HEK293 (cell line): ENCODE data around the gene CFP.

Source experiments
- CTCF ChIA-PET: fragments of 350-600 bp; formaldehyde crosslinking; extraction: SDS; loops from one replicate; lab custom pipeline; 2021; ENCODE audit warnings: antibody characterized with exemption; lab: Yijun Ruan, JAX
- POLR2A ChIA-PET: fragments of 300-600 bp; formaldehyde crosslinking; extraction: SDS; loops from one replicate; lab custom pipeline; 2020; ENCODE audit warnings: antibody characterized with exemption, inconsistent platforms; lab: Yijun Ruan, JAX
- H3K27ac ChIP-seq: fragments of 200-500 bp; sonication (Bioruptor generic); 2 replicates; pipeline ENCODE4 v1.5.1; 2014; ENCODE audit warnings: low read depth, low read length, control low read depth, inconsistent platforms; ENCODE audit errors: extremely low read depth
- H3K36me3 ChIP-seq, 2 experiments: fragments of 200-500 bp in 1 of 2; sonication (Bioruptor generic) in 1 of 2; 1 replicate in 1 of 2; 2 replicates in 1 of 2; pipeline ENCODE4 v1.5.1; 2014 to 2017; ENCODE audit warnings: inconsistent platforms in 2 of 2, low read length in 2 of 2; ENCODE audit not compliant: control insufficient read depth in 2 of 2, insufficient read depth in 1 of 2
- H3K4me1 ChIP-seq: fragments of 200-500 bp; sonication (Bioruptor generic); 2 replicates; pipeline ENCODE4 v1.5.1; 2014; ENCODE audit warnings: mild to moderate bottlenecking, low read length, inconsistent platforms; ENCODE audit not compliant: control insufficient read depth, insufficient read depth
- H3K4me3 ChIP-seq: 2 replicates; pipeline ENCODE4 v1.5.1; 2011; ENCODE audit warnings: low read depth, mild to moderate bottlenecking, control low read depth, low read length, moderate library complexity
- H3K9me3 ChIP-seq: fragments of 200-500 bp; sonication (Bioruptor generic); 2 replicates; pipeline ENCODE4 v1.5.1; 2014; ENCODE audit warnings: low read depth, low read length, inconsistent platforms; ENCODE audit not compliant: control insufficient read depth, insufficient read depth
- BCL11A ChIP-seq: fragments of 450-650 bp; formaldehyde crosslinking; IDR thresholded peaks from 2 replicates; pipeline ENCODE4 v1.5.1; 2016; ENCODE audit warnings: low read depth, missing biosample characterization, missing genetic modification characterization
- EGR2 ChIP-seq: fragments of 450-650 bp; formaldehyde crosslinking; IDR thresholded peaks from 2 replicates; pipeline ENCODE4 v1.5.1; 2016; ENCODE audit warnings: low read depth, missing biosample characterization, missing genetic modification characterization
- GLIS2 ChIP-seq: fragments of 450-650 bp; formaldehyde crosslinking; IDR thresholded peaks from 2 replicates; pipeline ENCODE4 v1.5.1; 2016; ENCODE audit warnings: missing biosample characterization, missing genetic modification characterization
- HOXD13 ChIP-seq: sonication (generic); formaldehyde crosslinking; IDR thresholded peaks from 2 replicates; pipeline ENCODE4 v1.8.0; 2022; ENCODE audit warnings: missing genetic modification reagents, borderline replicate concordance
- IKZF3 ChIP-seq: fragments of 450-650 bp; IDR thresholded peaks from 2 replicates; pipeline ENCODE4 v1.5.0; 2018; ENCODE audit warnings: missing biosample characterization, mild to moderate bottlenecking, missing genetic modification characterization, moderate library complexity
- ZNF114 ChIP-seq: fragments of 450-650 bp; formaldehyde crosslinking; IDR thresholded peaks from 2 replicates; pipeline ENCODE4 v1.5.0; 2017; ENCODE audit warnings: missing biosample characterization, missing genetic modification characterization
- ZNF146 ChIP-seq: fragments of 450-650 bp; formaldehyde crosslinking; IDR thresholded peaks from 2 replicates; pipeline ENCODE4 v1.5.1; 2016; ENCODE audit warnings: missing biosample characterization, missing genetic modification characterization
- ZNF211 ChIP-seq: fragments of 450-650 bp; formaldehyde crosslinking; IDR thresholded peaks from 2 replicates; pipeline ENCODE4 v1.5.1; 2016; ENCODE audit warnings: low read depth, missing biosample characterization, missing genetic modification characterization
- ZNF214 ChIP-seq: fragments of 450-650 bp; formaldehyde crosslinking; IDR thresholded peaks from 2 replicates; pipeline ENCODE4 v1.5.1; 2017; ENCODE audit warnings: missing biosample characterization, mild to moderate bottlenecking, missing genetic modification characterization, borderline replicate concordance
- ZNF248 ChIP-seq: fragments of 450-650 bp; formaldehyde crosslinking; IDR thresholded peaks from 2 replicates; pipeline ENCODE4 v1.5.1; 2017; ENCODE audit warnings: missing biosample characterization, missing genetic modification characterization
- ZNF274 ChIP-seq, 2 experiments: fragments of 200-500 bp in 1 of 2; fragments of 450-650 bp in 1 of 2; sonication (Bioruptor generic) in 1 of 2; formaldehyde crosslinking in 1 of 2; IDR thresholded peaks; 2 replicates each; pipeline versions ENCODE4 v1.5.1 to v1.6.1; 2014 to 2016; ENCODE audit warnings: borderline replicate concordance in 1 of 2, inconsistent platforms in 1 of 2, low read length in 1 of 2, missing biosample characterization in 1 of 2, missing genetic modification characterization in 1 of 2
- ZNF292 ChIP-seq: fragments of 450-650 bp; formaldehyde crosslinking; IDR thresholded peaks from 2 replicates; pipeline ENCODE4 v1.5.1; 2016; ENCODE audit warnings: low read depth, missing biosample characterization, missing genetic modification characterization, borderline replicate concordance
- ZNF354C ChIP-seq: fragments of 450-650 bp; formaldehyde crosslinking; IDR thresholded peaks from 2 replicates; pipeline ENCODE4 v1.5.1; 2016; ENCODE audit warnings: missing biosample characterization, missing genetic modification characterization, low read depth, borderline replicate concordance
- ZNF501 ChIP-seq: fragments of 450-650 bp; formaldehyde crosslinking; IDR thresholded peaks from 2 replicates; pipeline ENCODE4 v1.5.1; 2016; ENCODE audit warnings: missing biosample characterization, missing genetic modification characterization
- ZNF548 ChIP-seq: fragments of 450-650 bp; formaldehyde crosslinking; IDR thresholded peaks from 2 replicates; pipeline ENCODE4 v1.5.1; 2016; ENCODE audit warnings: missing biosample characterization, missing genetic modification characterization
- ZNF549 ChIP-seq: fragments of 450-650 bp; IDR thresholded peaks from 2 replicates; pipeline ENCODE4 v1.5.1; 2018; ENCODE audit warnings: missing biosample characterization, missing genetic modification characterization, mild to moderate bottlenecking, inconsistent platforms, moderate library complexity
- ZNF555 ChIP-seq: fragments of 450-650 bp; formaldehyde crosslinking; conservative IDR thresholded peaks from 2 replicates; pipeline ENCODE4 v1.5.1; 2017; ENCODE audit warnings: missing biosample characterization, mild to moderate bottlenecking, missing genetic modification characterization, inconsistent platforms
- ZNF571 ChIP-seq: fragments of 450-650 bp; formaldehyde crosslinking; IDR thresholded peaks from 2 replicates; pipeline ENCODE4 v1.5.0; 2017; ENCODE audit warnings: missing biosample characterization, missing genetic modification characterization
- ZNF768 ChIP-seq: fragments of 450-650 bp; formaldehyde crosslinking; IDR thresholded peaks from 2 replicates; pipeline ENCODE4 v1.5.1; 2018; ENCODE audit warnings: missing biosample characterization, mild to moderate bottlenecking, missing genetic modification characterization
- ZSCAN16 ChIP-seq: fragments of 450-650 bp; formaldehyde crosslinking; IDR thresholded peaks from 2 replicates; pipeline ENCODE4 v1.5.1; 2016; ENCODE audit warnings: missing biosample characterization, missing genetic modification characterization
- TF ChIP-seq, protein P1 (sequence below): fragments of 450-650 bp; formaldehyde crosslinking; IDR thresholded peaks from 2 replicates; pipeline ENCODE4 v1.5.1; 2016; ENCODE audit warnings: missing biosample characterization, missing genetic modification characterization
- TF ChIP-seq, protein P2 (sequence below): fragments of 450-650 bp; formaldehyde crosslinking; IDR thresholded peaks from 2 replicates; pipeline ENCODE4 v1.5.1; 2016; ENCODE audit warnings: missing biosample characterization, missing genetic modification characterization, borderline replicate concordance
- TF ChIP-seq, protein P3 (sequence below): fragments of 450-650 bp; formaldehyde crosslinking; IDR thresholded peaks from 2 replicates; pipeline ENCODE4 v1.5.1; 2017; ENCODE audit warnings: missing biosample characterization, mild to moderate bottlenecking, missing genetic modification characterization, moderate library complexity
- TF ChIP-seq, protein P4 (sequence below): fragments of 450-650 bp; formaldehyde crosslinking; IDR thresholded peaks from 2 replicates; pipeline ENCODE4 v1.5.1; 2016; ENCODE audit warnings: missing biosample characterization, missing genetic modification characterization

The CFP gene

DNA sequence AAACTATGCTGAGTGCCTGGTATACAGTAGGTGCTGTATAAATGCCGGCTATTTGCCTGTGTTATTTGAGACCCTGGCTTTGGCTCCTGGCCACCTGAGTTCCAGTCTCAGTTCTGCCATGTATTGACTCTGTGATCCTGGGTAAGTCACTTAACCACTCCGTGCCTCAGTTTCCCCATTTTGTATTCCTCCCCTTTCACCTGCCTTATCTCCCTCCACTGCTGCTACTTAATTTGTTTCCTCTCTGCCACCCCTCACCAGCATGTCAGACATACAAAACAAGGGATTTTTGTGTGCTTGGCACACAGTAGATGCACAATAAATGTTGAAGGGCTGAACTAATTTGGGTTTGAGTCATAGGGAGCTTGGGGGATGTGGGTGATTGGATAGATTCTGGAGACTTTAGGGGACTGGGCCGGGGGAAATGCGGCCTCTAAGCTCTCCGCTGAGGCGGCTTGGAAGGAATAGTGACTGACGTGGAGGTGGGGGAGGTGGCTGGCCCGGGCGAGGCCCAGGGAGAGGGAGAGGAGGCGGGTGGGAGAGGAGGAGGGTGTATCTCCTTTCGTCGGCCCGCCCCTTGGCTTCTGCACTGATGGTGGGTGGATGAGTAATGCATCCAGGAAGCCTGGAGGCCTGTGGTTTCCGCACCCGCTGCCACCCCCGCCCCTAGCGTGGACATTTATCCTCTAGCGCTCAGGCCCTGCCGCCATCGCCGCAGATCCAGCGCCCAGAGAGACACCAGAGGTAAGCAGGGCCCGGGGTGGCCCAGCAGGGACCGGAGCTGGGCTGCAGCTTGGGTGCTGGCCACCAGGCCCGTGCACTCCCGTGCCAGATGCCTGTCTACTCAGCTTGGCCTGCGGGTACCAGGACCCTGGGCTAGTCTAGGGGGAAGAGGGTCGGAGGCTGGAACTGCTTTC, 47.7 kb downstream of the CFP start, which contains the start of gene TIMP1:
Gene TIMP1, plus strand, starts transcription at position 706 of the 917 bp plus-strand sequence. CDS start 980 bp downstream, outside the sequence.
- H3K4me1 ChIP-seq = no peaks in the 10 kb centered on the region; the same call in 1 of the 2 replicates
- peak within 1 kb of the TSS; percentile 66 for H3K4me3 ChIP-seq
- CTCF ChIA-PET = interaction anchor here (0.6 to 1.4 kb wide), 6 partner anchors 14 to 665 kb away, joined by 3 to 6 read pairs (median 3); no protein-coding TSS in a partner anchor
- POLR2A ChIA-PET = interaction anchor here (0.7 to 1.1 kb wide), 4 partner anchors 9 to 909 kb away, joined by 3 to 4 read pairs (median 3); partner anchors contain the start of gene ELK1
- no peaks in the 10 kb centered on the region for H3K9me3 ChIP-seq
- H3K27ac ChIP-seq = peak within 1 kb of the TSS; percentile 49; the same call in 1 of the 2 replicates
- peaks cover 0 to 33% of the 10 kb centered on the region in 2 experiments; a peak in 1 of 3 replicates for H3K36me3 ChIP-seq
- no peak for TF ChIP-seq ZNF211 (tag by site-specific recombination)
- TF ChIP-seq, protein P1, sequence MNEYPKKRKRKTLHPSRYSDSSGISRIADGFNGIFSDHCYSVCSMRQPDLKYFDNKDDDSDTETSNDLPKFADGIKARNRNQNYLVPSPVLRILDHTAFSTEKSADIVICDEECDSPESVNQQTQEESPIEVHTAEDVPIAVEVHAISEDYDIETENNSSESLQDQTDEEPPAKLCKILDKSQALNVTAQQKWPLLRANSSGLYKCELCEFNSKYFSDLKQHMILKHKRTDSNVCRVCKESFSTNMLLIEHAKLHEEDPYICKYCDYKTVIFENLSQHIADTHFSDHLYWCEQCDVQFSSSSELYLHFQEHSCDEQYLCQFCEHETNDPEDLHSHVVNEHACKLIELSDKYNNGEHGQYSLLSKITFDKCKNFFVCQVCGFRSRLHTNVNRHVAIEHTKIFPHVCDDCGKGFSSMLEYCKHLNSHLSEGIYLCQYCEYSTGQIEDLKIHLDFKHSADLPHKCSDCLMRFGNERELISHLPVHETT (tag by site-specific recombination) = no peak
- no peak for TF ChIP-seq ZNF555 (tag by site-specific recombination)
- TF ChIP-seq GLIS2 (tag by site-specific recombination) = peak; percentile 87
- TF ChIP-seq ZSCAN16 = no peak
- no peak for TF ChIP-seq HOXD13 (CRISPR knock-in tag)
- TF ChIP-seq, protein P2, sequence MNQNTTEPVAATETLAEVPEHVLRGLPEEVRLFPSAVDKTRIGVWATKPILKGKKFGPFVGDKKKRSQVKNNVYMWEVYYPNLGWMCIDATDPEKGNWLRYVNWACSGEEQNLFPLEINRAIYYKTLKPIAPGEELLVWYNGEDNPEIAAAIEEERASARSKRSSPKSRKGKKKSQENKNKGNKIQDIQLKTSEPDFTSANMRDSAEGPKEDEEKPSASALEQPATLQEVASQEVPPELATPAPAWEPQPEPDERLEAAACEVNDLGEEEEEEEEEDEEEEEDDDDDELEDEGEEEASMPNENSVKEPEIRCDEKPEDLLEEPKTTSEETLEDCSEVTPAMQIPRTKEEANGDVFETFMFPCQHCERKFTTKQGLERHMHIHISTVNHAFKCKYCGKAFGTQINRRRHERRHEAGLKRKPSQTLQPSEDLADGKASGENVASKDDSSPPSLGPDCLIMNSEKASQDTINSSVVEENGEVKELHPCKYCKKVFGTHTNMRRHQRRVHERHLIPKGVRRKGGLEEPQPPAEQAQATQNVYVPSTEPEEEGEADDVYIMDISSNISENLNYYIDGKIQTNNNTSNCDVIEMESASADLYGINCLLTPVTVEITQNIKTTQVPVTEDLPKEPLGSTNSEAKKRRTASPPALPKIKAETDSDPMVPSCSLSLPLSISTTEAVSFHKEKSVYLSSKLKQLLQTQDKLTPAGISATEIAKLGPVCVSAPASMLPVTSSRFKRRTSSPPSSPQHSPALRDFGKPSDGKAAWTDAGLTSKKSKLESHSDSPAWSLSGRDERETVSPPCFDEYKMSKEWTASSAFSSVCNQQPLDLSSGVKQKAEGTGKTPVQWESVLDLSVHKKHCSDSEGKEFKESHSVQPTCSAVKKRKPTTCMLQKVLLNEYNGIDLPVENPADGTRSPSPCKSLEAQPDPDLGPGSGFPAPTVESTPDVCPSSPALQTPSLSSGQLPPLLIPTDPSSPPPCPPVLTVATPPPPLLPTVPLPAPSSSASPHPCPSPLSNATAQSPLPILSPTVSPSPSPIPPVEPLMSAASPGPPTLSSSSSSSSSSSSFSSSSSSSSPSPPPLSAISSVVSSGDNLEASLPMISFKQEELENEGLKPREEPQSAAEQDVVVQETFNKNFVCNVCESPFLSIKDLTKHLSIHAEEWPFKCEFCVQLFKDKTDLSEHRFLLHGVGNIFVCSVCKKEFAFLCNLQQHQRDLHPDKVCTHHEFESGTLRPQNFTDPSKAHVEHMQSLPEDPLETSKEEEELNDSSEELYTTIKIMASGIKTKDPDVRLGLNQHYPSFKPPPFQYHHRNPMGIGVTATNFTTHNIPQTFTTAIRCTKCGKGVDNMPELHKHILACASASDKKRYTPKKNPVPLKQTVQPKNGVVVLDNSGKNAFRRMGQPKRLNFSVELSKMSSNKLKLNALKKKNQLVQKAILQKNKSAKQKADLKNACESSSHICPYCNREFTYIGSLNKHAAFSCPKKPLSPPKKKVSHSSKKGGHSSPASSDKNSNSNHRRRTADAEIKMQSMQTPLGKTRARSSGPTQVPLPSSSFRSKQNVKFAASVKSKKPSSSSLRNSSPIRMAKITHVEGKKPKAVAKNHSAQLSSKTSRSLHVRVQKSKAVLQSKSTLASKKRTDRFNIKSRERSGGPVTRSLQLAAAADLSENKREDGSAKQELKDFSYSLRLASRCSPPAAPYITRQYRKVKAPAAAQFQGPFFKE (tag by site-specific recombination) = no peak
- TF ChIP-seq ZNF354C = no peak
- no peak for TF ChIP-seq ZNF146 (tag by site-specific recombination)
- TF ChIP-seq, protein P3, sequence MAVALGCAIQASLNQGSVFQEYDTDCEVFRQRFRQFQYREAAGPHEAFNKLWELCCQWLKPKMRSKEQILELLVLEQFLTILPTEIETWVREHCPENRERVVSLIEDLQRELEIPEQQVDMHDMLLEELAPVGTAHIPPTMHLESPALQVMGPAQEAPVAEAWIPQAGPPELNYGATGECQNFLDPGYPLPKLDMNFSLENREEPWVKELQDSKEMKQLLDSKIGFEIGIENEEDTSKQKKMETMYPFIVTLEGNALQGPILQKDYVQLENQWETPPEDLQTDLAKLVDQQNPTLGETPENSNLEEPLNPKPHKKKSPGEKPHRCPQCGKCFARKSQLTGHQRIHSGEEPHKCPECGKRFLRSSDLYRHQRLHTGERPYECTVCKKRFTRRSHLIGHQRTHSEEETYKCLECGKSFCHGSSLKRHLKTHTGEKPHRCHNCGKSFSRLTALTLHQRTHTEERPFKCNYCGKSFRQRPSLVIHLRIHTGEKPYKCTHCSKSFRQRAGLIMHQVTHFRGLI (tag by site-specific recombination) = no peak
- no peak for TF ChIP-seq ZNF549
- TF ChIP-seq BCL11A (tag by site-specific recombination) = no peak
- no peak for TF ChIP-seq ZNF274 (IDR thresholded peaks at IDR 0.05; ENCODE audit: low read length)
- TF ChIP-seq ZNF274 (tag by site-specific recombination; IDR thresholded peaks at IDR 0.05; ENCODE audit: borderline replicate concordance) = no peak
- no peak; the same call in 1 of the 2 replicates for TF ChIP-seq ZNF768 (tag by site-specific recombination)
- peak; percentile 96 for TF ChIP-seq EGR2 (tag by site-specific recombination)
- no peak for TF ChIP-seq ZNF248 (tag by site-specific recombination)
- no peak for TF ChIP-seq ZNF548
- TF ChIP-seq ZNF292 (tag by site-specific recombination) = no peak
- TF ChIP-seq ZNF214 = no peak
- no peak for TF ChIP-seq ZNF114 (tag by site-specific recombination)
- no peak for TF ChIP-seq ZNF501
- TF ChIP-seq, protein P4, sequence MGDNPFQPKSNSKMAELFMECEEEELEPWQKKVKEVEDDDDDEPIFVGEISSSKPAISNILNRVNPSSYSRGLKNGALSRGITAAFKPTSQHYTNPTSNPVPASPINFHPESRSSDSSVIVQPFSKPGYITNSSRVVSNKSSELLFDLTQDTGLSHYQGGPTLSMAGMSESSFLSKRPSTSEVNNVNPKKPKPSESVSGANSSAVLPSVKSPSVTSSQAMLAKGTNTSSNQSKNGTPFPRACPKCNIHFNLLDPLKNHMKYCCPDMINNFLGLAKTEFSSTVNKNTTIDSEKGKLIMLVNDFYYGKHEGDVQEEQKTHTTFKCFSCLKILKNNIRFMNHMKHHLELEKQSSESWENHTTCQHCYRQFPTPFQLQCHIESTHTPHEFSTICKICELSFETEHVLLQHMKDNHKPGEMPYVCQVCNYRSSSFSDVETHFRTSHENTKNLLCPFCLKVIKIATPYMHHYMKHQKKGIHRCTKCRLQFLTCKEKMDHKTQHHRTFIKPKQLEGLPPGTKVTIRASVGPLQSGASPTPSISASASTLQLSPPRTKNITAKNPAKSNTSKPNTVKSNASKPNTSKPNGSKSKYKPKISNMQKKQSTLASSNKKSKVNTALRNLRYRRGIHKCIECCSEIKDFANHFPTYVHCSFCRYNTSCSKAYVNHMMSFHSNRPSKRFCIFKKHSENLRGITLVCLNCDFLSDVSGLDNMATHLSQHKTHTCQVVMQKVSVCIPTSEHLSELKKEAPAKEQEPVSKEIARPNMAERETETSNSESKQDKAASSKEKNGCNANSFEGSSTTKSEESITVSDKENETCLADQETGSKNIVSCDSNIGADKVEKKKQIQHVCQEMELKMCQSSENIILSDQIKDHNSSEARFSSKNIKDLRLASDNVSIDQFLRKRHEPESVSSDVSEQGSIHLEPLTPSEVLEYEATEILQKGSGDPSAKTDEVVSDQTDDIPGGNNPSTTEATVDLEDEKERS = no peak
- TF ChIP-seq IKZF3 = peak; percentile 66
- no peak for TF ChIP-seq ZNF571 (tag by site-specific recombination)
